ENCODE results near the gene NFASC.

- TF ChIP-seq EZH2phosphoT487 (IDR thresholded peaks at IDR 0.05; ENCODE audit: insufficient read depth, low read depth) (no peak), EZH2 (IDR thresholded peaks at IDR 0.05; ENCODE audit: insufficient read depth, poor library complexity, severe bottlenecking) (no peak)
These were observed 177.1 kb downstream of the NFASC start for GRCh38 chr1:205047764-205048231.

Measured in GM23248 (cell line).